Effector memory CD8-positive, alpha-beta T cell (primary cell): ENCODE data around the gene RAB3C.

Experiments
- ATAC-seq: fragments of 150-1000 bp; cut with Tn5 transposase; replicated peaks from 2 replicates; pipeline ENCODE4 v1.10.0; 2021; ENCODE audit warnings: mild to moderate bottlenecking, moderate library complexity
- DNase-seq, 3 experiments: peaks; one replicate each; pipeline ENCODE4 v3.0.0; 2021
- H3K27ac Mint-ChIP-seq, 2 donors: one replicate each; pipeline ENCODE4 v1.8.0; 2022; ENCODE audit warnings: mild to moderate bottlenecking in 2 of 2, mixed read lengths in 2 of 2, moderate library complexity in 2 of 2
- H3K27me3 Mint-ChIP-seq, 2 donors: one replicate each; pipeline ENCODE4 v1.8.0; 2022; ENCODE audit warnings: mixed read lengths in 2 of 2
- H3K36me3 Mint-ChIP-seq: one replicate; pipeline ENCODE4 v1.8.0; 2022; ENCODE audit warnings: mild to moderate bottlenecking, moderate library complexity, mixed read lengths; ENCODE audit not compliant: insufficient read depth
- H3K4me1 Mint-ChIP-seq, 2 donors: one replicate each; pipeline ENCODE4 v1.8.0; 2022; ENCODE audit warnings: low read depth in 2 of 2, mixed read lengths in 2 of 2
- H3K4me3 Mint-ChIP-seq, 2 donors: one replicate each; pipeline ENCODE4 v1.8.0; 2022; ENCODE audit warnings: mild to moderate bottlenecking in 2 of 2, mixed read lengths in 2 of 2, moderate library complexity in 2 of 2
- H3K9me3 Mint-ChIP-seq, 2 donors: one replicate each; pipeline ENCODE4 v1.8.0; 2022; ENCODE audit warnings: mixed read lengths in 2 of 2

RAB3C gene

DNA sequence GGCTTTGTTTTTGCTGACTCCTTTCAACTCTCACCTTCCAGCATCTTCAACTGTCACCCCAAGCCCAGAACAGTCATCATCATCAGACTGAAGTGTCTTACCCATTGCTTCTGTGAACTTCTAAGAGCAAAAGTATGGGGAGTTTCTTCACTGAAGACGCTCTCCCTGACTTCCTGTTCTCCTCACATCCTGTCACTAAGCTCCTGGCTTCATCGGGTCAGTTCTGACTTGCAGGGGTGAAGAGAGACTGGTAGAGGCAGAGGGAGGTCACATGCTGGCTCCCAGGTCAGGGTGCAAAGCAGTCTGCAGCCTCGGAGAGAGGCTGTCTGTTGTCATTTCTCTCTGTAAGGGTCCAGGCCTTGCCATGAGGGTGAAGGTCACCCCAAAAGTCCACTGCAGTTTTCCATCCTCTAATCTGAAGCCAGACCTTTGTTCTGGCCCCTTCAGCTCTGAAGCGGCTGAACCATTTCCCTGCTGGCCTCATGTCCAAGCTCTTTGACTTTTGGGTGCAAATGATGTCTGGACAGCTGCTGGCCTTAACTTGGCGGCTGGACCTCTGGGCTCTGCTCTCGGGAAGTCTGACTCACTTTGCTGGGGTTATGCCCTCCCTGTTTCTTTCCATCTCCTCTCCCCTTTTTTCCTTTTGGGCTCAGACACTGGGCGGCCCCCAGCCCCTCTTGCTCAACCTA, 305.0 kb downstream of the RAB3C start:
- Mint-ChIP-seq H3K9me3 (no peaks in the 10 kb centered on the region), H3K27ac (peak overlapping the region in 1 of 2 donors; percentile 69), H3K4me3 (no peak overlapping the region), H3K36me3 (peaks cover 2% of the 10 kb centered on the region), H3K4me1 (peaks cover 15% of the 10 kb centered on the region in 2 donors), H3K27me3 (peaks cover 5 to 16% of the 10 kb centered on the region in 2 donors)
- DNase-seq (no peak), ATAC-seq (no peak)

DNA sequence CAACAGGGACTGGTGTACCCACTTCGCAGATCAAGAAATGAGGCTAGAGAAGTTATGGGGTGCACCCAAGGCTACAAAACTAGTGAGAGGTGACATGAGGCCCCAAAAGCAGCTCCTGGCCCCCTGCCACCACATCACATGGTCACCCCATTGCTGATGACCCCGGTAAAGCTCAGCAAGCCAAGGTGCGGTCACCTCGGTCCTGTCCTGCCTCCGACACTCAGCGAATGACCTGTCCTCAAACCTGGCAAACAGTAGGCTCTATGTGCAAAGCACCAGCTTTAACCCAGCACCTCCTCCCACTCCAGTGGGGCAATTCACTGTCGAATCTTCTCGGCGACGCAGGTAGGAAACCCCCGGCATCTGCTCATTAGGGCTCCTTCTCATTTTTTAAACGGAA, 307.4 kb downstream of the RAB3C start:
- no peak overlapping the region for H3K27ac Mint-ChIP-seq
- no peak for DNase-seq
- H3K4me3 Mint-ChIP-seq = no peak overlapping the region
- no peaks in the 10 kb centered on the region for H3K9me3 Mint-ChIP-seq
- peaks cover 0 to 8% of the 10 kb centered on the region in 2 donors for H3K27me3 Mint-ChIP-seq
- H3K4me1 Mint-ChIP-seq = peaks cover 15% of the 10 kb centered on the region in 2 donors
- no peak for ATAC-seq
- H3K36me3 Mint-ChIP-seq = peaks cover 2% of the 10 kb centered on the region

GRCh38 chr5:58890701-58891085, 307.8 kb downstream of the RAB3C start:
- no peak overlapping the region for H3K4me3 Mint-ChIP-seq
- H3K4me1 Mint-ChIP-seq = peaks cover 15% of the 10 kb centered on the region in 2 donors
- no peak for DNase-seq
- peaks cover 2% of the 10 kb centered on the region for H3K36me3 Mint-ChIP-seq
- H3K9me3 Mint-ChIP-seq = no peaks in the 10 kb centered on the region
- H3K27ac Mint-ChIP-seq = no peak overlapping the region
- ATAC-seq = no peak
- peaks cover 0 to 8% of the 10 kb centered on the region in 2 donors for H3K27me3 Mint-ChIP-seq

DNA sequence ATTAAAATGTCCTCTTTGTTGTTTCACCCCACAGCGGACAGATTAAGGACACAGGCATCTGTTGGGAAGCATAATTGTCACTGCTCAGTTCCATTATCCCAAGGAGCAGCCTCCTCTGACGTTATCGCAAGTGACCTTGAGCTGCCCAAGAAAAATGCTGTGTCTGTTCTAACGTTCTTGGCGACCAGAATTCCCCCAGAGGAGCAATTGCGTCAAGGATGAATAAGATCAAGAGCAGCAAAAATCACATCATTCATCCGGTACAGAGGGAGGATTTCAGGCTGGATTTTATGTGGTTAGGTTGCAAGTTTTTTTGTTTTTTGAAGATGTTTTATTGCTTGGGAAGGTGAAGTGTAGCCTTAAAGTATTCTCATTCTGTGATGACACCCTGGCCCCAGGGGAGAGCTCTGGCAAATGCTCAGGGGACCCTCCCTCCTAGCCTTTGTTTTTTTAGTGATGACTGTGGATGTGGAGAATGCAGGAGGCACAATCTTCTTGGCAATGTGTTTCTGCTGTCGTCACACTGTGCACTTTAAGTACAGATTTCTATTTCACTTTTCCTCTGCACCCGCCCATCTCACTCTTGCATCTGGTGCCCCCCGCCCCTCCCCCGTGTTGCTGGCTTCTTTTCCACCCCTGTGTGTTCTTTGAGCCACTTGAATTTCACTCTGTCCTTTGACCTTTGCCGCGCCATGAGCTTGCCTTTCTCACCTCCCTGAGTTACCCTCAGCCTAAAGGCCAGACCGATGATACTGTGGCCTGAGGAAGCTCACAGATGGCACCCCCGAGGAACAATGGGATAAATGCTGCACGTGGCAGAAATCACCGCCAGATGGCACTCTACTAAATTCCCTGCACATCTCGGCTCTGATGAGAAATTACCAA, 308.5 kb downstream of the RAB3C start:
- peak; percentile 41 to 56 (median 50) for DNase-seq
- Mint-ChIP-seq H3K4me1 (peaks cover 14 to 15% of the 10 kb centered on the region in 2 donors), H3K9me3 (no peaks in the 10 kb centered on the region), H3K4me3 (peak overlapping the region in 1 of 2 donors; percentile 28), H3K27me3 (peaks cover 0 to 8% of the 10 kb centered on the region in 2 donors), H3K27ac (no peak overlapping the region), H3K36me3 (peaks cover 2% of the 10 kb centered on the region)
- ATAC-seq = peak; percentile 60

- H3K9me3 Mint-ChIP-seq = no peaks in the 10 kb centered on the region
- ATAC-seq = no peak
- H3K27ac Mint-ChIP-seq = no peak overlapping the region
These were observed 309.1 kb downstream of the RAB3C start for GRCh38 chr5:58891971-58892343.

GRCh38 chr5:58893551-58893950, 310.7 kb downstream of the RAB3C start:
- H3K4me3 Mint-ChIP-seq = no peak overlapping the region
- no peak for DNase-seq
- H3K36me3 Mint-ChIP-seq = peaks cover 2% of the 10 kb centered on the region
- H3K27me3 Mint-ChIP-seq = peaks cover 0 to 8% of the 10 kb centered on the region in 2 donors
- no peak overlapping the region for H3K27ac Mint-ChIP-seq
- peaks cover 3% of the 10 kb centered on the region in 2 donors for H3K4me1 Mint-ChIP-seq
- ATAC-seq = no peak
- H3K9me3 Mint-ChIP-seq = no peaks in the 10 kb centered on the region

More at GRCh38 chr5:58891971-58892343, 309.1 kb downstream of the RAB3C start:
- peaks cover 0 to 8% of the 10 kb centered on the region in 2 donors for H3K27me3 Mint-ChIP-seq
- no peak for DNase-seq
- peaks cover 2% of the 10 kb centered on the region for H3K36me3 Mint-ChIP-seq
- peaks cover 7 to 9% of the 10 kb centered on the region in 2 donors for H3K4me1 Mint-ChIP-seq
- H3K4me3 Mint-ChIP-seq = no peak overlapping the region

GRCh38 chr5:58898006-58898405, 315.1 kb downstream of the RAB3C start:
- H3K36me3 Mint-ChIP-seq = no peaks in the 10 kb centered on the region
- no peak overlapping the region for H3K27ac Mint-ChIP-seq
- no peak overlapping the region for H3K4me3 Mint-ChIP-seq
- no peaks in the 10 kb centered on the region for H3K9me3 Mint-ChIP-seq
- DNase-seq (no peak), ATAC-seq (no peak)
- H3K4me1 Mint-ChIP-seq = no peaks in the 10 kb centered on the region
- H3K27me3 Mint-ChIP-seq = no peaks in the 10 kb centered on the region

DNA sequence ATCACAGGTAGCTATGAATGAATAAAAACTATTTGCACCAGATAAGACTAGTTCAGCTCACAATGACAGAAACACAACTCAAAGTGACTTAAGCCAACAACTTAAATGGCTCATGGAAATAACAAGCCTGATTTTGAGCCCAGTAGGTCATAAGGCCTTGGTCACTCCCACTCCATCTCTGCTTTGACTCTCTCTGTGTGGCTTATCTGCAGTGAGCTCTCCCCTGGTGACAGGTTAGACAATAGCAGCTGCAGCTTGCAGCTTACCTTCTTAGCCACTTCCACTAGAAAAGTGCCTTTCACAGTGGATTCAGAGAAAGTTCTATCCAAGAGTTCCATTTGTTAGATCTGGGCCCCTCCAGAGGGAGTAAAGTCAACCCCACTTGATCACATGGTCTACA, 315.7 kb downstream of the RAB3C start:
- no peak overlapping the region for H3K4me3 Mint-ChIP-seq
- no peaks in the 10 kb centered on the region for H3K9me3 Mint-ChIP-seq
- no peak overlapping the region for H3K27ac Mint-ChIP-seq
- ATAC-seq (no peak), DNase-seq (no peak)
- H3K27me3 Mint-ChIP-seq = peaks cover 0 to 5% of the 10 kb centered on the region in 2 donors
- H3K36me3 Mint-ChIP-seq = no peaks in the 10 kb centered on the region
- H3K4me1 Mint-ChIP-seq = no peaks in the 10 kb centered on the region

DNA sequence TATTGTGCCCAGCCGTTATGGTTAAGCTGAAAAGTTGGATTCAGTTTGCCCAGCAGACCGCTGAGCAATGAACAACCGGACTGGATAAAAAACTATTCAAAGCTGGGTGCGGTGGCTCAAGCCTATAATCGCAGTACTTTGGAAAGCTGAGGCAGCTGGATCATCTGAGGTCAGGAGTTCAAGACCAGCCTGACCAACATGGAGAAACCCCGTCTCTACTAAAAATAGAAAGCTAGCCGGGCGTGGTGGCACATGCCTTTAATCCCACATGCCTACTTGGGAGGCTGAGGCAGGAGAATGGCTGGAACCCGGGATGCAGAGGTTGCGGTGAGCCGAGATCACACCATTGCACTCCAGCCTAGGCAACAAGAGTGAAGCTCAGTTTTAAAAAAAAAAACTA, 318.4 kb downstream of the RAB3C start:
- H3K4me1 Mint-ChIP-seq = no peaks in the 10 kb centered on the region
- DNase-seq (no peak), ATAC-seq (no peak)
- H3K4me3 Mint-ChIP-seq = no peak overlapping the region
- H3K27me3 Mint-ChIP-seq = peaks cover 0 to 6% of the 10 kb centered on the region in 2 donors
- H3K9me3 Mint-ChIP-seq = no peaks in the 10 kb centered on the region
- H3K36me3 Mint-ChIP-seq = no peaks in the 10 kb centered on the region
- no peak overlapping the region for H3K27ac Mint-ChIP-seq

DNA sequence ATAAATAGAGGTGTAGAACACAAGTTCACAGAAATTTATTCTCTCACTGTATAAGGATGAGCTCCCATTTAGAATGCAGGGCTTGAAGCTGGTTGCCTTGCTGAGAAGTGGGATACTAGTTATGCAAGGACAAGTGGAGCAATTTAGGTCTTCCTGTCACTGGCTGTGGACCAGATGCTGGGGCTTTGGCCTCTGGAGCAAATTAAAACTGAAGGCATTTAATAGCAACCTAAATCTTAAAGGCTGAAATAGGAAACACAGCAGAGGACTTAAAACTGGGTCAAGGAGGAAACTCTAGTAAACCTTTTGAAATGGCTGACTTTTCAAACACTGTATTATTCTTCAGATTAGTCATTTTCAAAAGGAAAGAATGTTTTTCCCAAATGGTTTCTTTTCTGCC, 319.4 kb downstream of the RAB3C start:
- Mint-ChIP-seq H3K4me3 (no peak overlapping the region), H3K4me1 (no peaks in the 10 kb centered on the region), H3K36me3 (no peaks in the 10 kb centered on the region), H3K9me3 (no peaks in the 10 kb centered on the region), H3K27ac (no peak overlapping the region), H3K27me3 (peaks cover 0 to 6% of the 10 kb centered on the region in 2 donors)
- no peak for ATAC-seq
- DNase-seq = no peak

- Mint-ChIP-seq H3K9me3 (no peaks in the 10 kb centered on the region), H3K4me3 (no peak overlapping the region), H3K4me1 (no peaks in the 10 kb centered on the region), H3K27ac (no peak overlapping the region), H3K36me3 (no peaks in the 10 kb centered on the region), H3K27me3 (peaks cover 0 to 6% of the 10 kb centered on the region in 2 donors)
- ATAC-seq = no peak
- no peak for DNase-seq
These were observed 319.9 kb downstream of the RAB3C start for GRCh38 chr5:58902765-58903164.

- H3K4me3 Mint-ChIP-seq = no peak overlapping the region
These were observed 321.9 kb downstream of the RAB3C start for GRCh38 chr5:58904737-58905136.

DNA sequence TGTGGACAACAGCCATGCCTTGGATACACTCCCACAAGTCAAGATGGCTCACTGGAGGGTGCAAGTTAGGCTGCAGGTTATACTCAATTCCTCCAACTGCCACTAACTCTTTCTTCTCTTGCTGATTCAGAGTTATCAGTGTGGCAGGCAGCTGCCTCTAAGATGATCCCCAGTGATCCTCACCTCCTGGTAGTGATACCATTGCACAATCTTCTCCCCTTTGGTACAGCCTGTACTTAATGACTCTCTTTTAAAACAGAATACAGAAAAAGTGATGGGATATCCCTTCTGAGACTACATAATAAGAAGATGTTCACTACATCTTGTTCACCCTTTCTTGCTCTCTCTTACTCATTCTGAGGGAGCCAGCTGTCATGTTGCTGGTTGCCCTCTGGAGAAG, 323.1 kb downstream of the RAB3C start:
- H3K27me3 Mint-ChIP-seq = peaks cover 0 to 6% of the 10 kb centered on the region in 2 donors
- H3K36me3 Mint-ChIP-seq = no peaks in the 10 kb centered on the region
- H3K27ac Mint-ChIP-seq = no peak overlapping the region
- no peak for DNase-seq
- H3K9me3 Mint-ChIP-seq = no peaks in the 10 kb centered on the region
- H3K4me3 Mint-ChIP-seq = no peak overlapping the region
- no peak for ATAC-seq
- H3K4me1 Mint-ChIP-seq = no peaks in the 10 kb centered on the region

More at GRCh38 chr5:58904737-58905136, 321.9 kb downstream of the RAB3C start:
- no peaks in the 10 kb centered on the region for H3K4me1 Mint-ChIP-seq
- DNase-seq (no peak), ATAC-seq (no peak)
- no peak overlapping the region for H3K27ac Mint-ChIP-seq
- no peaks in the 10 kb centered on the region for H3K36me3 Mint-ChIP-seq
- H3K9me3 Mint-ChIP-seq = no peaks in the 10 kb centered on the region
- H3K27me3 Mint-ChIP-seq = peaks cover 0 to 6% of the 10 kb centered on the region in 2 donors
